GM12891 (cell line): ENCODE results near the gene ABHD3.

Experiments
- POLR2A ChIP-seq: IDR thresholded peaks from 2 replicates; pipeline ENCODE4 v1.6.1; 2011; ENCODE audit warnings: low read depth, low read length, control low read depth
- POLR2AphosphoS5 ChIP-seq: IDR thresholded peaks from 2 replicates; pipeline ENCODE4 v1.6.1; 2011; ENCODE audit warnings: low read depth, low read length, control low read depth
- POU2F2 ChIP-seq: IDR thresholded peaks from 2 replicates; pipeline ENCODE4 v1.6.1; 2011; ENCODE audit warnings: low read depth, mild to moderate bottlenecking, control low read depth, low read length, moderate library complexity
- TAF1 ChIP-seq: IDR thresholded peaks from 2 replicates; pipeline ENCODE4 v1.6.1; 2011; ENCODE audit warnings: low read depth, low read length, control low read depth

DNA sequence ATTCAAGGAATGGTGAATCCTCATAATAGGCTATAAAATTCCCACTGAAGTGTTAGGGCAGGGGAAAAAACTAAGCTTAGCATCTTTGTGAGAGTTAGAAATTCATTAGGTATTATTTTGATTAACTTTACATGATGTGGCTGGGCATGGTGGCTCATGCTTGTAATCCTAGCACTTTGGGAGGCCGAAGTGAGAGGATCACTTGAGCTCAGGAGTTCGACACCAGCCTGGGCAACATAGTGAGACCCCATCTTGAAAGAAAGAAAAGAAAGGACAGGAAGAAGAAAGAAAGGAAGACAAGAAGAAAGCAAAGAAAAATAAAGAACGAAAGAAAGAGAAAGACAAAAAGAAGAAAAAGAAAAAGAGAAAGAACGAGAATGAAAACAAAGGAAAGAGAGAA lies 52.5 kb downstream of the ABHD3 start:
- no peak for TF ChIP-seq POLR2AphosphoS5
- TF ChIP-seq POLR2A = no peak
- no peak for TF ChIP-seq TAF1
- TF ChIP-seq POU2F2 = no peak
